ENCODE data around the gene PCP2. TPM values are rescaled to one million over a fixed set of nuclear protein-coding genes. Genes with fewer than 3 reads are reported as not detected.

The PCP2 gene
- total and polyA plus RNA-seq, 2 of the 13 experiments (the other 11 are each of a cell fraction or from before 2014, with no cell fraction given): 0.62 TPM; not detected in 1

- TF ChIP-seq ZNF276 (CRISPR knock-in tag; IDR thresholded peaks at IDR 0.05; ENCODE audit: low read depth) (peak; percentile 71; the same call in 1 of the 2 replicates), ZNF710 (CRISPR knock-in tag; IDR thresholded peaks at IDR 0.05; ENCODE audit: borderline replicate concordance) (no peak), NCOA1 (CRISPR knock-in tag; IDR thresholded peaks at IDR 0.05) (no peak), LCORL (IDR thresholded peaks at IDR 0.05) (no peak), LCORL (CRISPR knock-in tag; IDR thresholded peaks at IDR 0.05) (no peak), NRL (CRISPR knock-in tag; IDR thresholded peaks at IDR 0.05; ENCODE audit: borderline replicate concordance) (no peak), ZMYM2 (CRISPR knock-in tag; IDR thresholded peaks at IDR 0.05) (peak; percentile 89), IRF2 (CRISPR knock-in tag; IDR thresholded peaks at IDR 0.05) (peak; percentile 33; the same call in 1 of the 2 replicates), TBX3 (IDR thresholded peaks at IDR 0.05; ENCODE audit: borderline replicate concordance) (no peak), ZNF503 (CRISPR knock-in tag; IDR thresholded peaks at IDR 0.05) (no peak), NAIF1 (CRISPR knock-in tag; IDR thresholded peaks at IDR 0.05; ENCODE audit: borderline replicate concordance) (no peak), SRSF1 (optimal IDR thresholded peaks at IDR 0.05; ENCODE audit: low read depth, low read length) (no peak), ZNF124 (CRISPR knock-in tag; IDR thresholded peaks at IDR 0.05) (no peak), CCAR2 (optimal IDR thresholded peaks at IDR 0.05; ENCODE audit: low read depth, low read length) (no peak), SAFB2 (CRISPR knock-in tag; IDR thresholded peaks at IDR 0.05; ENCODE audit: borderline replicate concordance, low read depth) (no peak; the same call in 1 of the 2 replicates), SATB2 (CRISPR knock-in tag; IDR thresholded peaks at IDR 0.05) (no peak), ZNF33B (CRISPR knock-in tag; IDR thresholded peaks at IDR 0.05) (no peak), NR2F1 (CRISPR knock-in tag; IDR thresholded peaks at IDR 0.05) (no peak), CBFB (CRISPR knock-in tag; IDR thresholded peaks at IDR 0.05) (no peak), RARG (CRISPR knock-in tag; IDR thresholded peaks at IDR 0.05; ENCODE audit: low read depth) (no peak), HMGXB4 (CRISPR knock-in tag; IDR thresholded peaks at IDR 0.05; ENCODE audit: borderline replicate concordance in 1 of 2, low read depth in 1 of 2) (peak; percentile 53 to 68; a peak in 3 of 4 replicates), ZNF235 (CRISPR knock-in tag; IDR thresholded peaks at IDR 0.05; ENCODE audit: borderline replicate concordance) (no peak; the same call in 1 of the 2 replicates), MBD4 (IDR thresholded peaks at IDR 0.05; ENCODE audit: borderline replicate concordance, low read length) (no peak)
Measured at GRCh38 chr19:7636691-7637373, 3.3 kb upstream of the PCP2 start, which contains the start of gene STXBP2 (continued).
